ENCODE results near the gene PSAPL1. TPM values are rescaled to one million over a fixed set of nuclear protein-coding genes. Genes with fewer than 3 reads are reported as not detected.

PSAPL1 gene
- total RNA-seq, 2 experiments from 2014 or later: not detected

DNA sequence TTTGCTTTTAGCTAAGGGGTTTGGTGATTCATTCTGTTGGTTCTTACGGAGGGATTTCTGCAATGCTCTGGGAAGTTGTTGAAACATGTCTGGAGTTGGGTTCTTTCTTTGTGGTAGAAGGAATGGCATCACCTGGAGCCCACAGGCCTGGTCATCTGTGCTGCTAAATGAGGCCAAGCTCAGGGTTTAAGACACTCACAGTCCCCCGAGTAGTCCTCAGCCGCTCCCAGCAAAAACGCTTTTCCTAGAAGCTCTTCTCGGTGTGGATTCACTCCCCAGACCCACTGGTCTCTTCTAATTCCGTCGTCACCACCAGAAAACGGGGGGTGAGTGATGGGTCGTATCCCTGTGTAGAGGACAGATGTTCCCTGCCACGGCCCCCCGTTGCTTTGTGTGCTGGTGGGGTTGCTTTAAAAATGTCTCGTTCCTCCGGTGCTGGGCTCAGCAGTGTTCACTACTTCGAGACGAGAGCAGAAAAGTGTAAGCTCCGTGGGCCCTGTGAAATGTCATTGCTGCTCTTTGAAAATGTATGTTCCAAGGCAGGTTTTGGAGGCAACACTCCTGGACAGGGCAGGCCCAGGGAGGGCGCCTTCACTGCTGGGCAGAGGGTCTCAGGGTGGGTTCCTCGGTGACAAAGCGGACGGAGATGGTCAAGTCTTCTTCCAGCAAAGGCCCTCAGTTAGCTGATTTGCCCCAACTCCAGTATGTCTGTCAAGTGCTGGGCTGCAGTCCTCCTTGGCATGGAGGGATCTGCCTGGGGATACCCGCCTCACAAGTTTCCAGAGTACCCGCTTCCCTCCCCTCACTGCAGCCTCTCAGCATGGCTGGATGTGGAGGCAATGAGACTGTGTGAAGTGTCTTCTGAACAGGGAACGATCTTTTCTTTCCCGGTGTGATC lies 37.3 kb downstream of the PSAPL1 start:
- DNase-seq (no peak), ATAC-seq (ENCODE audit: low read depth) (no peak)
- H3K9me3 Mint-ChIP-seq: peaks cover 2% of the 10 kb centered on the region
- no peaks in the 10 kb centered on the region for H3K4me1 Mint-ChIP-seq
- no peak overlapping the region for H3K27ac Mint-ChIP-seq
- POLR2A ChIA-PET: no interaction called here
- peaks cover 17% of the 10 kb centered on the region for H3K27me3 Mint-ChIP-seq
- no peak overlapping the region for H3K4me3 Mint-ChIP-seq
- H3K36me3 Mint-ChIP-seq: no peaks in the 10 kb centered on the region

DNA sequence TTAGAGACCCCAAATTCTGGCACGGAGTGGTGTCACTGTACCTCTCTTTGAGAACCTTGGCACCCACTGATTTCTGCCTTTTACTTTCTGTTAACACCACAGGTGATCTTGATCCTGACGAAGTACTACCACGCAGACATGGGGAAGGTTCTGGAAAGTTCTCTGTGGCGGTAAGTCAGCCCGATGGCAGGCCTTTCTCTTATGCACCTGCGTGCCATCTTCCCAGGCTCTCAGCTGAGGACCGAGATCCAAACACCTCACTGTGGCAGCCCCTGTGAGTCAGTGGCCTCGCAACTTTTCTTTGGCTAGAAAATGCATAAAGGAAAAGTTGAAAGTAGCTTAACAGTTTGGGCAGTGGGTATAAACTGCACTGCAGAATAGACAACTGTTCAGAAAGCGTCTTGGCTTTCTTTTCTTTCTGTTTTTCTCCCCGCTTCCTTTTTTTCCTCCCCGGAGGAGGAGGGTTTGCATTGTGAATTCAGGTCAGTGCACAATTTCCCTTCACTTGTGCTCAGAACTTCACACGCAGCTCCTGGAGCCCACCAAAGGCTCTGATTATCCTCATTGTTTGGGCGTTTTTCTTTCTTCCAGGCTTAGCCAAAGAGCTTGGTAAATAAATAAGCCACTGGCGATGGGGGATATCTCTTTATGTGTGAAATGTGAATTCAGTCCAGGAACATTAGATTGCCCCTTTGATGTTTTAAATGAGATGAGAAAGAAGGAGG lies 38.4 kb downstream of the PSAPL1 start:
- no peak overlapping the region for H3K4me3 Mint-ChIP-seq
- ATAC-seq (ENCODE audit: low read depth) (no peak), DNase-seq (no peak)
- POLR2A ChIA-PET: no interaction called here
- no peaks in the 10 kb centered on the region for H3K36me3 Mint-ChIP-seq
- no peaks in the 10 kb centered on the region for H3K4me1 Mint-ChIP-seq
- H3K27ac Mint-ChIP-seq: no peak overlapping the region
- peaks cover 17% of the 10 kb centered on the region for H3K27me3 Mint-ChIP-seq
- peaks cover 2% of the 10 kb centered on the region for H3K9me3 Mint-ChIP-seq

GRCh38 chr4:7395645-7396044 lies 39.1 kb downstream of the PSAPL1 start:
- Mint-ChIP-seq H3K36me3 (no peaks in the 10 kb centered on the region), H3K4me3 (no peak overlapping the region), H3K27me3 (peaks cover 17% of the 10 kb centered on the region), H3K4me1 (no peaks in the 10 kb centered on the region), H3K27ac (no peak overlapping the region), H3K9me3 (peaks cover 2% of the 10 kb centered on the region)
- no peak for ATAC-seq (ENCODE audit: low read depth)
- DNase-seq: no peak
- POLR2A ChIA-PET: no interaction called here

DNA sequence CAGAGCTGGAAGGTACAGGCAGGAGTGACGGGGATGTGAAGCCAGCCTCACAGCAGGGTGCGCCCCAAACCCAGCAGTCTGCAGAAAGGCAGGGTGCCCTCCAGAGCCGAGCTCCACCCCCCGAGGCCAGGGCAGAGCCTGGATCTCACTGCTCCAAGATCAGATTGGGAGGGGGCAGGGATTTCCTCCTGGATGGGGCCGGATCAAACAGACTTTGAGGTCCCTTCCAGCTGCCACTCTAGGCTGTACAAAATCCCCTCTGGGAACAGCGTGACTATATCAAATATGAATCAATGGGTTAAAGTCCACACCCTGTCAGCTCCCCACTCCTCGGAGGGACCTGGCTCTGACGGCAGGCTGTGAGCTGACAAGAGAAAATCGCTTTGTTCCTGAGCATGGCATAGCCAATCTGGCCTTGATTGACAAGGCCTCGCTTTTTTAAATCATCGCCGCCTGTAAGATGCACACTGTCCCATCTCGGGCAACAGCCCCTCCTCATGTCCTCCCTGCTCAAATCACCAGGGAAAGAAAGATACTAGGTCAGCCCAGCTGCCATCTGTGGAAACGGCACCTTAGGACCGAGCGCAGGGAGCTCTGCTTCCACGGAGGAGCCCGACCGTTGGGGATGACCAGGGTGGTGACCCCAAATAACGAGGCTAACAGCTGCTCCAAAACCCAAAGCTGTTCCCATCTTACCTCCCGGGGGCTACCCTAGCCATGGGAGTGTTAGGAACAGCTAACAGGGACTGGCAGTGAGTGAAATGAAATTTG lies 39.9 kb downstream of the PSAPL1 start:
- Mint-ChIP-seq H3K36me3 (no peaks in the 10 kb centered on the region), H3K27me3 (peaks cover 17% of the 10 kb centered on the region), H3K4me1 (no peaks in the 10 kb centered on the region), H3K9me3 (no peaks in the 10 kb centered on the region), H3K27ac (no peak overlapping the region), H3K4me3 (no peak overlapping the region)
- no peak for DNase-seq
- POLR2A ChIA-PET: no interaction called here
- ATAC-seq (ENCODE audit: low read depth): no peak

DNA sequence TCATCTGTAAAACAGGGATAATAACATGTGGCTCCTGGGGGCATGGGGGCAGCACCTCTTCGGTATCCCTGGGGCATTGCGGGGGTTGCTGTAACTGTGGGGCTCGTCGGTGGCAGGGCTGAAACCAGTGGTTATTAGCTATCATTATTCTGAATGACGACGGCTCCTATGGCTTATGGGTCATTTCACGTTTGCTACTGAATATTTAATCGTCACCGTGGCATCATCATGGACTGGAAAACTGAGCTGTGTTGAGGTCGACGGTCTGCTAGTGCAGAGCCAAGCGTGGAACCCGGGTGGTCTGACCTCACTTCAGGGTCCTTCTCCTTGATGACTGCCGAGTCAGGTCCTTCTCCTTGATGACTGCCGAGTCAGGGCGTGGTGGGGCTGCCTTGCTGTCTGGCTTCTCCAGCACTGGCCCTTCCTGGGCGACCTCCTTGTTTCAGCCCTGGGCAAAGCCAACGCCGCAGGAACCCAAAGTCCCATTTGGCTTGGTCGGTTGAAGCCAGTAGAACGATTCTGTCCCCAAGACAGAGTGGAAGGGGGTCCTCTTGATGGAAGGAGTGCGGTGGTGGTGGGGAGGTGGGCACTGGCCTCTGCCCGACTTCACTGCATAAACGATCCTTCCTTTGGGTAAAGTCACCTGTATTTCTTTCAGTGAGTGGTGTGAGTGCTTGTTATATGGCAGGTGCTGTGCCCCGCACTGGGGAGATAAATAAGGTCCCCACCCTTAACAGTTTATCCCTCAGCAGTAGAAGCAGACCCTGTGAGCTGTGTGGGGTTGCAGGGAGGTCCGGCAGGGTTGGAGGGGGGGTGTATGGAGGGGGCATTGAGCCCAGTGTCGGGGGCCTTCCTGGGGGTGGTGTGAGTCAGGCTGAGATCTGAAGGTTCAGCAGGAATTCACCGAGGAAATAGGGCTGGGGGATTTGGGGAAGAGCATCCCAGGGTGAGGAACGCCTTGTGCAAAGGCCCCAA lies 40.8 kb downstream of the PSAPL1 start:
- Mint-ChIP-seq H3K9me3 (no peaks in the 10 kb centered on the region), H3K4me1 (no peaks in the 10 kb centered on the region), H3K27me3 (peaks cover 14% of the 10 kb centered on the region), H3K27ac (no peak overlapping the region), H3K4me3 (no peak overlapping the region), H3K36me3 (no peaks in the 10 kb centered on the region)
- POLR2A ChIA-PET: no interaction called here
- ATAC-seq (ENCODE audit: low read depth) (no peak), DNase-seq (no peak)

DNA sequence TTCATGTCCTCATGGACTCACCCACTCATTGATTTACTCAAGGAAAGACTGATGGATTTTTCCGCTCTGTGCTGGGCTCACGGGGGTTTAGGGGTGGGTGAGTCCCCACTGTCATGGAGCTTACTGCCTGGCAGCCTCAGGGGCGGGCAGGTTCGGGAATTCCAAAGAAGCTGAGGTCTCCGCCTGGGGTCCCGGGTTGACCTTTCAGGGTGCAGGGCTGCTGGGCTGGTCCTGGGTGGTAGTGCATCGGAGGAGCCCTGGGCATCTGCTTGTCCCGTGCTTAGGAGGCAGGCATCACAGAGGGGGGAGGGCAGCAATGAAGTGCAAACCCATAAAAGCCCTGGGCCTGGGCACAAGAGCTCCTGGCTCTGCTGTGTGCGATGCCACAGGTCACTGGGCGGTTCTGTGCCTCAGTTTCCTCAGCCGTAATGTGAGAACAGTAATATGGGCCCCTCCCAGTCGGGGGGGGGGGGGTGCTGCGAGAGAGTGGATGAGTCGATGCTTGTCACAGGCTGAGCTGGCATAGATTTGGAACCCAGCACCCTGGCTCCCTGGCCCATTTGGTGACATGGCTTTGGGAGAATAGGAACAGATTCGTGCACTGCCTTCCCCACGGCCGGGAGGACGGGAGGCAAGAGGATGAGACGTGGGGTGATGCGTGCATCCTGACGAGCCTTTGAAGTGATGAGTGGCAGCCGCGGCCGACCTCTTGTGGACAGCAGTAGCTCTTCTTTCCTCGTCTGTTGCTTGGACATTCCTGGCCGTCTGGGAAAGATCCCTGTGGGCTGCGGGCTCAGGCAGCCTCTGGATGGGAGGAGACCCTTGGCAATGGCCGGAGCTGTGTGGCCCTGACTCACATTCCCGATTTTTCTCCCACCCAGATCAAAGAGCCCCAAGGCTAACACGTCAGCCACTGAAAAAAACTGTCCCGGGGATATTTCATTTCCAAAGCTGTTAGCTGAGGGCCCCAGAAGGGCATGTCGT lies 42.0 kb downstream of the PSAPL1 start:
- ATAC-seq (ENCODE audit: low read depth) (no peak), DNase-seq (no peak)
- no peaks in the 10 kb centered on the region for H3K36me3 Mint-ChIP-seq
- H3K4me1 Mint-ChIP-seq: no peaks in the 10 kb centered on the region
- POLR2A ChIA-PET: no interaction called here
- H3K9me3 Mint-ChIP-seq: peaks cover 2% of the 10 kb centered on the region
- peaks cover 8% of the 10 kb centered on the region for H3K27me3 Mint-ChIP-seq
- H3K4me3 Mint-ChIP-seq: no peak overlapping the region
- no peak overlapping the region for H3K27ac Mint-ChIP-seq

DNA sequence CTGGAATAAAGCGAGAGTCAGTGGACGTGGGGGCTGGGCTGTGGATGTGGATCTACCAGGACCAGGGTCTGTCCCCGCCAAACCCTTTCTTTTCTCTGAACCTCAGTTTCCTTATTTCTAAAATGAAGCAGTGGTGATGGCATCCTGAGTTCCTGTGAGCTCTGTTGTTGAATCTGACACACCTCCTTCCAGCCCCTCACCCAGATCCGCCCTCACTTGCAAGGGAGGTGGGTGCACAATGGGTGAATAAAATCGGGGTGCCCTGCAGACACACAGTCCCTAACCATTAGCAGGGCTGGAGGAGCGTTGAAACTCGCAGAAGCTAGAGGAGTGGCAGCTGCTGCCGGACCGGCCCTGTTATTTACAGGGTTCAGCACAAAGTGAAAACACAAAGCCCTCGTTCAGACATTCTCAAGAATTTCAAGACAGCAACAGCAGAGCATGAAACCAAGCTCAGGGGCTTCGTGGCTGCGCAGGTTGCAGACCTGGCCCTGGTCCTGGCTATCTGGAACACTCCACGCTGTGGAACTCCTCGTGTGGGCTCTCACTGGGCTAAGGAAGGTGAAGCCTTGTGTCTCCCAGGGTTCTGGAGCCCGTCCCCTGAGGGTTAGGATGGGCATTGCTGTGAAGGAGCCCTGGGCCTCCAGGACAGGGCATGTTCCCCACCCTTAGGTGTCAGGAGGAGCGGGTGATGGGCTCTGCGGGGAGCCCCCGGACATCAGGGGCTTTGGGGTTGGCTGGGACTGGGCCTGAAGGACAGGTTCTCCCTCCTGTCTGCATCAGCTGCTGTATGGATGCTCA lies 42.9 kb downstream of the PSAPL1 start:
- Mint-ChIP-seq H3K36me3 (no peaks in the 10 kb centered on the region), H3K9me3 (peaks cover 5% of the 10 kb centered on the region), H3K4me3 (no peak overlapping the region), H3K27ac (no peak overlapping the region), H3K27me3 (no peaks in the 10 kb centered on the region), H3K4me1 (no peaks in the 10 kb centered on the region)
- DNase-seq (no peak), ATAC-seq (ENCODE audit: low read depth) (no peak)
- POLR2A ChIA-PET: no interaction called here

GRCh38 chr4:7390906-7391636 lies 43.7 kb downstream of the PSAPL1 start:
- POLR2A ChIA-PET: no interaction called here
- Mint-ChIP-seq H3K4me1 (no peaks in the 10 kb centered on the region), H3K27ac (no peak overlapping the region), H3K4me3 (no peak overlapping the region), H3K9me3 (peaks cover 5% of the 10 kb centered on the region), H3K27me3 (no peaks in the 10 kb centered on the region), H3K36me3 (no peaks in the 10 kb centered on the region)
- ATAC-seq (ENCODE audit: low read depth): no peak
- no peak for DNase-seq

- ATAC-seq (ENCODE audit: low read depth) (no peak), DNase-seq (no peak)
- Mint-ChIP-seq H3K27me3 (no peaks in the 10 kb centered on the region), H3K4me1 (no peaks in the 10 kb centered on the region), H3K27ac (no peak overlapping the region), H3K4me3 (no peak overlapping the region), H3K9me3 (peaks cover 5% of the 10 kb centered on the region), H3K36me3 (no peaks in the 10 kb centered on the region)
- POLR2A ChIA-PET: no interaction called here
Observed at GRCh38 chr4:7390336-7390735, 44.4 kb downstream of the PSAPL1 start.

DNA sequence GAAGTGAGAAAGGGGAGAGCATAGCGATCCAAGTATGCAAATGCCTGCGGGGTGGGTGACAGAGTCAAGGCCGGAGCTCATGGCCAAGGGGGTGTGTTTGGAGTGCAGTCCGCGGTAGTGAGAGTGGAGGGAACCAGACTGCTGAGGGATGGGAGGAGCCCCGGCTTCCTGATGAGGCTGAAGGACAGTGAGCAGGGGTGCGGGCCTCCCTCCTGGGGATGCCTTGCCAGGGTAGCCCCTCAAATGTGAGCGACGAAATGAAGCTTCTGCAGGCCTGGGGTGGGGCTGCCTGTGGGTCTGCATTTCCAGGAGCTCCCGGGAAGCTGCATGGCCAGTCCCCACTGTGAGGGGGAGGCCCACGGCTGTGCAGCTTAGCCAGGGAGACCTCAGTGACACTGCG lies 45.0 kb downstream of the PSAPL1 start:
- H3K27ac Mint-ChIP-seq: no peak overlapping the region

More for the DNA sequence above, 45.0 kb downstream of the PSAPL1 start:
- no peaks in the 10 kb centered on the region for H3K27me3 Mint-ChIP-seq
- DNase-seq (no peak), ATAC-seq (ENCODE audit: low read depth) (no peak)
- POLR2A ChIA-PET: no interaction called here
- peaks cover 5% of the 10 kb centered on the region for H3K9me3 Mint-ChIP-seq
- no peaks in the 10 kb centered on the region for H3K36me3 Mint-ChIP-seq
- H3K4me1 Mint-ChIP-seq: no peaks in the 10 kb centered on the region
- H3K4me3 Mint-ChIP-seq: no peak overlapping the region

All from activated naive CD8-positive, alpha-beta T cell treated with anti-CD3 and anti-CD28 coated beads, Interleukin-2, amount 10 ng/mL, durations not matched to agents 7 days and 5 days (primary cell).